BJ (cell line): Measurements from ENCODE around the gene GYS2. TPM values are rescaled to one million over a fixed set of nuclear protein-coding genes. Genes with fewer than 3 reads are reported as not detected.

Experiments
- CTCF ChIA-PET: fragments of 350-600 bp; formaldehyde crosslinking; extraction: SDS; loops from one replicate; lab custom pipeline; 2021; ENCODE audit warnings: antibody characterized with exemption, inconsistent platforms; lab: Yijun Ruan, JAX
- POLR2A ChIA-PET: fragments of 300-600 bp; sonication (Branson Sonifier 250); formaldehyde crosslinking; extraction: SDS; loops from one replicate; lab custom pipeline; 2021; ENCODE audit warnings: antibody characterized with exemption; lab: Charles Lee
- DNase-seq: peaks from one replicate; pipeline ENCODE4 v3.0.0-alpha.2; 2011; ENCODE audit warnings: low read depth
- H3K27me3 ChIP-seq: 2 replicates; pipeline ENCODE4 v1.6.0; 2011; ENCODE audit warnings: low read length; ENCODE audit not compliant: control insufficient read depth, insufficient read depth
- H3K36me3 ChIP-seq: 2 replicates; pipeline ENCODE4 v1.5.1; 2011; ENCODE audit warnings: low read length; ENCODE audit not compliant: control insufficient read depth, insufficient read depth
- H3K4me3 ChIP-seq: 2 replicates; pipeline ENCODE4 v1.5.1; 2011; ENCODE audit warnings: low read depth, mild to moderate bottlenecking, control low read depth, low read length
- CTCF ChIP-seq: IDR thresholded peaks from 2 replicates; pipeline ENCODE4 v1.5.1; 2011; ENCODE audit warnings: low read depth, mild to moderate bottlenecking, control low read depth, inconsistent platforms, low read length, moderate library complexity; ENCODE audit not compliant: insufficient read depth
- polyA plus RNA-seq: library from polyadenylated mRNA; depleted of rRNA; stranded (reverse); fragments of >200 nt; gene quantifications from 2 replicates; pipeline ENCODE4 v1.2.3, GENCODE V29; 2011

GYS2 gene
- polyA plus RNA-seq, 1 experiment = not detected

GRCh38 chr12:21638054-21638891 is 33.6 kb upstream of the GYS2 start:
- H3K36me3 ChIP-seq = peaks cover 11% of the 10 kb centered on the region; the same call in 1 of the 2 replicates
- ChIA-PET POLR2A (no interaction called here), CTCF (interaction anchor here (1.2 kb wide), 1 partner anchor 12 kb away, joined by 3 read pairs; no protein-coding TSS in a partner anchor)
- H3K27me3 ChIP-seq = no peaks in the 10 kb centered on the region
- no peak overlapping the region for H3K4me3 ChIP-seq
- no peak for TF ChIP-seq CTCF
- no peak for DNase-seq

GRCh38 chr12:21634245-21634644 is 29.6 kb upstream of the GYS2 start:
- CTCF ChIA-PET = no interaction called here
- peaks cover 8% of the 10 kb centered on the region; the same call in 1 of the 2 replicates for H3K36me3 ChIP-seq
- POLR2A ChIA-PET = no interaction called here

DNA sequence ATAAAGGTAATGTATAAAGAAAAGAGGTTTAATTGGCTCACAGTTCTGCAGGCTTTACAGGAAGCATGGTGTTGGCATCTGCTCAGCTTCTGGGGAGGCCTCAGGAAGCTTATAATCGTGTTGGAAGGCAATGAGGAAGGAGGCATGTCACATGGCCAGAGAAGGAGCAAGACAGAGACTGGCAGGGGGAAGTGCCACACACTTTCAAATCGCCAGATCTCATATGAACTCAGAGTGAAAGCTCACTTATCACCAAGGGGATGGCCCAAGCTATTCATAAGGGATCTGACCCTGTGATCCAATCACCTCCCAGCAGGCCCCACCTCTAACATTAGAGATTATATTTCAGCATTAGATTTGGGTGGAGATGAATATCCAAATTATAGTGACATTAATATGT is 26.7 kb upstream of the GYS2 start:
- POLR2A ChIA-PET = no interaction called here
- TF ChIP-seq CTCF = no peak
- Histone ChIP-seq H3K36me3 (peaks cover 8% of the 10 kb centered on the region; the same call in 1 of the 2 replicates), H3K27me3 (no peaks in the 10 kb centered on the region), H3K4me3 (no peak overlapping the region)
- DNase-seq = no peak
- CTCF ChIA-PET = interaction anchor here (1.2 kb wide), 1 partner anchor 121 kb away, joined by 3 read pairs; no protein-coding TSS in a partner anchor

More at GRCh38 chr12:21634245-21634644, 29.6 kb upstream of the GYS2 start:
- no peak for TF ChIP-seq CTCF
- Histone ChIP-seq H3K27me3 (no peaks in the 10 kb centered on the region), H3K4me3 (no peak overlapping the region)
- DNase-seq = no peak

DNA sequence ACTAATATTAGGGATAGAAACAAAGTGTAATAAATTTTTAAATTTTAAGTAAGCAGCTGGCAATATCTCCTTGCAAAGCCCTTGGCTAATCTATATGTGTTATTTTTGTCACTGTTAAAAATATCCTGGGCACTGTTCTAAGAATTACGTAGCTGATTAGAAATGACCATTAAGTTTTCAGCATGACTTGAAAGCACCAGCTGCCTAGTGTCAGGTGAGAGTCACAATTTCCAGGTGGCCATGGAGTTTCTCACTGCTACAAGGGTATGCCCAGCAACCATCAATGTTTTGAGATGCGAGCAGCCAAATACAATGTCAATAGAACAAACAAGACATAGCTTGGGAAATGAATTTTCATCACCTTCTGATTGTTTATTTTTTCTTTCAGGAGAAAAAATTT is 23.3 kb upstream of the GYS2 start:
- no peaks in the 10 kb centered on the region for H3K27me3 ChIP-seq
- no peaks in the 10 kb centered on the region for H3K36me3 ChIP-seq
- DNase-seq = no peak
- no peak overlapping the region for H3K4me3 ChIP-seq
- no peak for TF ChIP-seq CTCF
- CTCF ChIA-PET = no interaction called here
- POLR2A ChIA-PET = no interaction called here

DNA sequence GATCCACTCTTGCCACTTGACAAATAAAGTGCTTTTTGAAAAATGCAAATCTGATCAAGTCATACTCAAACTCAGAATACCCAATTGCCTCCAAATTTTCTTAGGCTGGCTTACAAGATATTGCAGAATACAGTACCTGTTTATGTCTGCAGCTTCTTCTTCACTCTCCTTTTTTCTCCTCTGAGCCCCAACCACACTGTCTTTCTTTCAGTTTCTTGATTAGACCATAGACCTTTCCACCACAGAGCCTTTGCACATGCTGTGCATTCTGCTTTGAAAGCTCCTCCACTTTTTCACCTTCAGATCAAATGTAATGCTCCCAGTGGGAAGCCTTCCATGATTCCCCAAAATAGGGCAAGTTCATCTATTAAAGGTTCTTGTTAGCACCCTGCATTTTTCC is 13.9 kb upstream of the GYS2 start:
- POLR2A ChIA-PET = no interaction called here
- no peak overlapping the region for H3K4me3 ChIP-seq
- H3K27me3 ChIP-seq = no peaks in the 10 kb centered on the region
- CTCF ChIA-PET = no interaction called here
- H3K36me3 ChIP-seq = no peaks in the 10 kb centered on the region
- TF ChIP-seq CTCF = no peak
- DNase-seq = no peak
